WTC11 (cell line): ENCODE measurements around the gene ARHGAP28.

Experiments
- ATF1 ChIP-seq: sonication (generic); formaldehyde crosslinking; IDR thresholded peaks from 2 replicates; pipeline ENCODE4 v1.8.1; 2023; ENCODE audit warnings: mild to moderate bottlenecking, moderate library complexity, missing genetic modification reagents
- CBFB ChIP-seq: sonication (generic); formaldehyde crosslinking; IDR thresholded peaks from 2 replicates; pipeline ENCODE4 v1.8.1; 2022; ENCODE audit warnings: mild to moderate bottlenecking, low read depth, missing genetic modification reagents
- CTCF ChIP-seq: fragments of 200-600 bp; IDR thresholded peaks from 2 replicates; pipeline ENCODE4 v1.8.0; 2022; ENCODE audit warnings: antibody characterized with exemption
- ESRRA ChIP-seq: sonication (generic); formaldehyde crosslinking; IDR thresholded peaks from 2 replicates; pipeline ENCODE4 v1.8.1; 2022; ENCODE audit warnings: mild to moderate bottlenecking, missing genetic modification reagents, borderline replicate concordance
- FOXK1 ChIP-seq: sonication (generic); formaldehyde crosslinking; IDR thresholded peaks from 2 replicates; pipeline ENCODE4 v1.8.0; 2022; ENCODE audit warnings: mild to moderate bottlenecking, moderate library complexity, missing genetic modification reagents
- JUN ChIP-seq: sonication (generic); formaldehyde crosslinking; IDR thresholded peaks from 2 replicates; pipeline ENCODE4 v1.8.0; 2023; ENCODE audit warnings: mild to moderate bottlenecking, missing genetic modification reagents
- NR2C2 ChIP-seq: sonication (generic); formaldehyde crosslinking; IDR thresholded peaks from 2 replicates; pipeline ENCODE4 v1.8.0; 2022; ENCODE audit warnings: mild to moderate bottlenecking, missing genetic modification reagents
- ZNF138 ChIP-seq: sonication (generic); formaldehyde crosslinking; conservative IDR thresholded peaks from 2 replicates; pipeline ENCODE4 v1.8.1; 2022; ENCODE audit warnings: mild to moderate bottlenecking, moderate library complexity, missing genetic modification reagents
- TF ChIP-seq, protein P1 (sequence below): sonication (generic); formaldehyde crosslinking; IDR thresholded peaks from 2 replicates; pipeline ENCODE4 v1.8.1; 2022; ENCODE audit warnings: low read depth, mild to moderate bottlenecking, moderate library complexity, missing genetic modification reagents, borderline replicate concordance
- TF ChIP-seq, protein P2 (sequence below): fragments of 250-450 bp; sonication (Bioruptor Pico); IDR thresholded peaks from 2 replicates; pipeline ENCODE4 v1.8.0; 2021; ENCODE audit warnings: mild to moderate bottlenecking

DNA sequence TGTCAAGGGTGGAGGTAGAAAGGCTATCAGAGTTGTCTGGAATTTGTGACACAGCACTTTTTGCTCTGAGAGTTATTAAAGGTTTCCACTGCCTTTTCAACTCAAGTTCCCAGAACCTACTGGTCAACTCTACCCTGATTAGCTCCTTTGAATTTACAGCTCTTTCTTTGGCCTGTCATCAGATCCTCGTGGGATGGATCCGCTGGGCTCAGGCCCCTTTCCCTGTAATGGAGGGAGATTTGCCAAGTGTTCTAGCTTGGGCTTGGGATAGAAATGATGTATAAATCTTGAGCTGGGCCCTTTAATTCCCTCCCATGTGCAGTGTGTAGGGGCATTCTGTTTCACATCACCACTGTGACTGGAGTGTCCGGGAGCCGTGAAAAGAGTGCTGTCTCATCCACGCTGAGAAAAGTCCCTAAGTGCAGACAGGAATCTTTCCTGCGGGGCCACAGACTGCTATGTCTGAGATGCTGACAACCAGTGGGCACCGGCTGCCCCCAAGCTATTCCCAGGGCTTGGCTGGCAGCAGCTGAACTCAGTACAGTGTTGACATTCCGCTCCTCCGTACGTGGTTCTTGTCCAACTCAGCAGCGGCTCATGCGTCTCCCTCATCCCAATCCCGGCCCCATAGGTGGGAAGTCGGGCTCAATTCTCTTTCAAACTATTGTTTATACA, 46.9 kb upstream of the ARHGAP28 start:
- TF ChIP-seq CTCF (no peak), JUN (CRISPR knock-in tag) (no peak), ESRRA (CRISPR knock-in tag) (no peak), FOXK1 (CRISPR knock-in tag) (no peak), CBFB (CRISPR knock-in tag) (no peak), NR2C2 (CRISPR knock-in tag) (no peak), ATF1 (CRISPR knock-in tag) (no peak), ZNF138 (CRISPR knock-in tag) (no peak)
- TF ChIP-seq, protein P1, sequence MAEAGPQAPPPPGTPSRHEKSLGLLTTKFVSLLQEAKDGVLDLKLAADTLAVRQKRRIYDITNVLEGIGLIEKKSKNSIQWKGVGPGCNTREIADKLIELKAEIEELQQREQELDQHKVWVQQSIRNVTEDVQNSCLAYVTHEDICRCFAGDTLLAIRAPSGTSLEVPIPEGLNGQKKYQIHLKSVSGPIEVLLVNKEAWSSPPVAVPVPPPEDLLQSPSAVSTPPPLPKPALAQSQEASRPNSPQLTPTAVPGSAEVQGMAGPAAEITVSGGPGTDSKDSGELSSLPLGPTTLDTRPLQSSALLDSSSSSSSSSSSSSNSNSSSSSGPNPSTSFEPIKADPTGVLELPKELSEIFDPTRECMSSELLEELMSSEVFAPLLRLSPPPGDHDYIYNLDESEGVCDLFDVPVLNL (CRISPR knock-in tag): no peak
- TF ChIP-seq, protein P2, sequence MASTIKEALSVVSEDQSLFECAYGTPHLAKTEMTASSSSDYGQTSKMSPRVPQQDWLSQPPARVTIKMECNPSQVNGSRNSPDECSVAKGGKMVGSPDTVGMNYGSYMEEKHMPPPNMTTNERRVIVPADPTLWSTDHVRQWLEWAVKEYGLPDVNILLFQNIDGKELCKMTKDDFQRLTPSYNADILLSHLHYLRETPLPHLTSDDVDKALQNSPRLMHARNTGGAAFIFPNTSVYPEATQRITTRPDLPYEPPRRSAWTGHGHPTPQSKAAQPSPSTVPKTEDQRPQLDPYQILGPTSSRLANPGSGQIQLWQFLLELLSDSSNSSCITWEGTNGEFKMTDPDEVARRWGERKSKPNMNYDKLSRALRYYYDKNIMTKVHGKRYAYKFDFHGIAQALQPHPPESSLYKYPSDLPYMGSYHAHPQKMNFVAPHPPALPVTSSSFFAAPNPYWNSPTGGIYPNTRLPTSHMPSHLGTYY (CRISPR knock-in tag): no peak
